Stimulated activated naive B cell treated with anti-CD40 and anti-IgM and Interleukin-4, amounts not matched to agents 10 μg/mL and 1 μg/mL and 100 μg/mL, for 72 hours (primary cell): ENCODE measurements around the gene NDST1.

Experiments used
- ATAC-seq, 2 donors: fragments of 150-1000 bp; cut with Tn5 transposase; replicated peaks; 2 replicates each; pipeline ENCODE4 v1.10.0; 2021; ENCODE audit warnings: moderate library complexity in 1 of 2
- DNase-seq: peaks from one replicate; pipeline ENCODE4 v3.0.0; 2021
- H3K27ac Mint-ChIP-seq: one replicate; pipeline ENCODE4 v1.8.0; 2022; ENCODE audit warnings: mild to moderate bottlenecking, mixed read lengths
- H3K27me3 Mint-ChIP-seq, 2 donors: one replicate each; pipeline ENCODE4 v1.8.0; 2022; ENCODE audit warnings: mixed read lengths in 2 of 2
- H3K36me3 Mint-ChIP-seq, 2 donors: one replicate each; pipeline ENCODE4 v1.8.0; 2022; ENCODE audit warnings: mixed read lengths in 2 of 2, mild to moderate bottlenecking in 1 of 2
- H3K4me1 Mint-ChIP-seq, 2 donors: one replicate each; pipeline ENCODE4 v1.8.0; 2022; ENCODE audit warnings: mixed read lengths in 2 of 2, mild to moderate bottlenecking in 1 of 2
- H3K4me3 Mint-ChIP-seq, 2 donors: one replicate each; pipeline ENCODE4 v1.8.0; 2022; ENCODE audit warnings: mild to moderate bottlenecking in 2 of 2, mixed read lengths in 2 of 2, moderate library complexity in 1 of 2
- H3K9me3 Mint-ChIP-seq, 2 donors: one replicate each; pipeline ENCODE4 v1.8.0; 2022; ENCODE audit warnings: mixed read lengths in 2 of 2, mild to moderate bottlenecking in 1 of 2

The NDST1 gene

GRCh38 chr5:150519978-150520377, 12.0 kb downstream of the NDST1 start:
- peaks cover 0 to 2% of the 10 kb centered on the region in 2 donors for H3K4me1 Mint-ChIP-seq
- ATAC-seq, result no peak
- H3K27ac Mint-ChIP-seq, result no peak overlapping the region
- no peaks in the 10 kb centered on the region for H3K27me3 Mint-ChIP-seq
- no peaks in the 10 kb centered on the region for H3K9me3 Mint-ChIP-seq
- no peak for DNase-seq
- no peak overlapping the region for H3K4me3 Mint-ChIP-seq
- no peaks in the 10 kb centered on the region for H3K36me3 Mint-ChIP-seq

- H3K27me3 Mint-ChIP-seq, result no peaks in the 10 kb centered on the region
Observed at GRCh38 chr5:150520747-150521521, 13.0 kb downstream of the NDST1 start.

GRCh38 chr5:150521522-150521817, 13.5 kb downstream of the NDST1 start:
- H3K4me1 Mint-ChIP-seq, result peaks cover 0 to 2% of the 10 kb centered on the region in 2 donors
- H3K4me3 Mint-ChIP-seq, result no peak overlapping the region
- H3K27ac Mint-ChIP-seq, result no peak overlapping the region
- DNase-seq (no peak), ATAC-seq (no peak)
- H3K27me3 Mint-ChIP-seq, result no peaks in the 10 kb centered on the region
- no peaks in the 10 kb centered on the region for H3K36me3 Mint-ChIP-seq
- H3K9me3 Mint-ChIP-seq, result no peaks in the 10 kb centered on the region

More at GRCh38 chr5:150520747-150521521, 13.0 kb downstream of the NDST1 start:
- H3K27ac Mint-ChIP-seq, result no peak overlapping the region
- DNase-seq (no peak), ATAC-seq (no peak)
- H3K4me1 Mint-ChIP-seq, result peaks cover 0 to 2% of the 10 kb centered on the region in 2 donors
- no peak overlapping the region for H3K4me3 Mint-ChIP-seq
- no peaks in the 10 kb centered on the region for H3K36me3 Mint-ChIP-seq
- no peaks in the 10 kb centered on the region for H3K9me3 Mint-ChIP-seq

GRCh38 chr5:150521939-150522503, 14.1 kb downstream of the NDST1 start:
- H3K27ac Mint-ChIP-seq, result no peak overlapping the region
- no peak overlapping the region for H3K4me3 Mint-ChIP-seq
- DNase-seq (no peak), ATAC-seq (no peak)
- no peaks in the 10 kb centered on the region for H3K9me3 Mint-ChIP-seq
- no peaks in the 10 kb centered on the region for H3K27me3 Mint-ChIP-seq
- peaks cover 0 to 2% of the 10 kb centered on the region in 2 donors for H3K4me1 Mint-ChIP-seq
- H3K36me3 Mint-ChIP-seq, result no peaks in the 10 kb centered on the region

- H3K4me3 Mint-ChIP-seq, result no peak overlapping the region
- H3K36me3 Mint-ChIP-seq, result peaks cover 0 to under 1% of the 10 kb centered on the region in 2 donors
- H3K9me3 Mint-ChIP-seq, result no peaks in the 10 kb centered on the region
- no peak overlapping the region for H3K27ac Mint-ChIP-seq
- ATAC-seq, result no peak
- DNase-seq, result no peak
- peaks cover 0 to 2% of the 10 kb centered on the region in 2 donors for H3K4me1 Mint-ChIP-seq
- H3K27me3 Mint-ChIP-seq, result no peaks in the 10 kb centered on the region
Observed at GRCh38 chr5:150522504-150523414, 14.8 kb downstream of the NDST1 start.

GRCh38 chr5:150523472-150524350, 15.8 kb downstream of the NDST1 start:
- peak; percentile 73 to 77 for ATAC-seq
- Mint-ChIP-seq H3K4me1 (peaks cover 0 to 2% of the 10 kb centered on the region in 2 donors), H3K27me3 (no peaks in the 10 kb centered on the region), H3K27ac (no peak overlapping the region), H3K9me3 (no peaks in the 10 kb centered on the region), H3K36me3 (peaks cover 0 to 4% of the 10 kb centered on the region in 2 donors), H3K4me3 (no peak overlapping the region)
- peak; percentile 15 for DNase-seq

GRCh38 chr5:150525163-150525562, 17.2 kb downstream of the NDST1 start:
- H3K9me3 Mint-ChIP-seq, result no peaks in the 10 kb centered on the region
- no peaks in the 10 kb centered on the region for H3K27me3 Mint-ChIP-seq
- DNase-seq (no peak), ATAC-seq (no peak)
- H3K4me3 Mint-ChIP-seq, result no peak overlapping the region
- H3K36me3 Mint-ChIP-seq, result peaks cover 0 to 4% of the 10 kb centered on the region in 2 donors
- H3K4me1 Mint-ChIP-seq, result peaks cover 0 to 2% of the 10 kb centered on the region in 2 donors
- H3K27ac Mint-ChIP-seq, result no peak overlapping the region

- DNase-seq (no peak), ATAC-seq (no peak)
- H3K9me3 Mint-ChIP-seq, result no peaks in the 10 kb centered on the region
- H3K4me3 Mint-ChIP-seq, result no peak overlapping the region
- H3K4me1 Mint-ChIP-seq, result peaks cover 0 to 2% of the 10 kb centered on the region in 2 donors
- H3K27me3 Mint-ChIP-seq, result no peaks in the 10 kb centered on the region
- H3K36me3 Mint-ChIP-seq, result peaks cover 0 to 4% of the 10 kb centered on the region in 2 donors
- H3K27ac Mint-ChIP-seq, result no peak overlapping the region
Observed at GRCh38 chr5:150525781-150526180, 17.9 kb downstream of the NDST1 start.

- no peak overlapping the region for H3K4me3 Mint-ChIP-seq
- H3K4me1 Mint-ChIP-seq, result peaks cover 0 to 2% of the 10 kb centered on the region in 2 donors
- H3K36me3 Mint-ChIP-seq, result peaks cover 0 to 4% of the 10 kb centered on the region in 2 donors
- H3K27me3 Mint-ChIP-seq, result no peaks in the 10 kb centered on the region
- no peak overlapping the region for H3K27ac Mint-ChIP-seq
- no peak for DNase-seq
- no peaks in the 10 kb centered on the region for H3K9me3 Mint-ChIP-seq
- no peak for ATAC-seq
Observed at GRCh38 chr5:150527038-150527437, 19.1 kb downstream of the NDST1 start.

- ATAC-seq (no peak), DNase-seq (no peak)
- Mint-ChIP-seq H3K36me3 (peaks cover 1 to 4% of the 10 kb centered on the region in 2 donors), H3K27me3 (no peaks in the 10 kb centered on the region), H3K4me3 (no peak overlapping the region), H3K4me1 (peaks cover 0 to 2% of the 10 kb centered on the region in 2 donors), H3K27ac (no peak overlapping the region), H3K9me3 (no peaks in the 10 kb centered on the region)
Observed at GRCh38 chr5:150527808-150528207, 19.9 kb downstream of the NDST1 start.

- H3K4me1 Mint-ChIP-seq, result no peaks in the 10 kb centered on the region
- H3K9me3 Mint-ChIP-seq, result no peaks in the 10 kb centered on the region
- no peak for DNase-seq
- ATAC-seq, result no peak
- H3K36me3 Mint-ChIP-seq, result peaks cover 3 to 4% of the 10 kb centered on the region in 2 donors
- H3K27me3 Mint-ChIP-seq, result no peaks in the 10 kb centered on the region
- no peak overlapping the region for H3K27ac Mint-ChIP-seq
- no peak overlapping the region for H3K4me3 Mint-ChIP-seq
Observed at GRCh38 chr5:150528924-150529546, 21.1 kb downstream of the NDST1 start.

GRCh38 chr5:150529555-150529954, 21.6 kb downstream of the NDST1 start:
- ATAC-seq (no peak), DNase-seq (no peak)
- Mint-ChIP-seq H3K4me1 (no peaks in the 10 kb centered on the region), H3K36me3 (peaks cover 3 to 4% of the 10 kb centered on the region in 2 donors), H3K27me3 (no peaks in the 10 kb centered on the region), H3K9me3 (no peaks in the 10 kb centered on the region), H3K27ac (no peak overlapping the region), H3K4me3 (no peak overlapping the region)

GRCh38 chr5:150530423-150530822, 22.5 kb downstream of the NDST1 start:
- Mint-ChIP-seq H3K4me1 (no peaks in the 10 kb centered on the region), H3K27me3 (no peaks in the 10 kb centered on the region), H3K27ac (no peak overlapping the region), H3K4me3 (no peak overlapping the region), H3K9me3 (no peaks in the 10 kb centered on the region), H3K36me3 (peaks cover 5 to 8% of the 10 kb centered on the region in 2 donors)
- no peak for DNase-seq
- ATAC-seq, result no peak
